GM21825 (cell line): ENCODE data around the gene PRSS33.

Experiments
- ATAC-seq: cut with Tn5 transposase; IDR thresholded peaks from one replicate; pipeline ENCODE4 v1.9.1; 2021; ENCODE audit warnings: mild to moderate bottlenecking, moderate library complexity; ENCODE audit not compliant: unreplicated experiment

PRSS33 gene

GRCh38 chr16:2821487-2822157, 34.3 kb upstream of the PRSS33 start:
- ATAC-seq = no peak

- ATAC-seq = no peak
These were observed 33.6 kb upstream of the PRSS33 start for GRCh38 chr16:2820836-2821486.

- no peak for ATAC-seq
These were observed 32.8 kb upstream of the PRSS33 start for GRCh38 chr16:2819939-2820835.

- ATAC-seq = no peak
These were observed 32.0 kb upstream of the PRSS33 start for GRCh38 chr16:2819179-2819938.

- ATAC-seq = no peak
These were observed 31.0 kb upstream of the PRSS33 start for GRCh38 chr16:2818272-2818876.

- no peak for ATAC-seq
These were observed 30.2 kb upstream of the PRSS33 start for GRCh38 chr16:2817340-2818271.

GRCh38 chr16:2816751-2817339, 29.5 kb upstream of the PRSS33 start, which contains the start of gene PRSS21:
TSS of gene PRSS21 (plus strand) at chr16:2817237. CDS start at chr16:2817269, 32 bp downstream.
- no peak for ATAC-seq

- ATAC-seq = no peak
These were observed 28.0 kb upstream of the PRSS33 start for GRCh38 chr16:2815299-2815771.

- ATAC-seq = no peak
These were observed 27.4 kb upstream of the PRSS33 start for GRCh38 chr16:2814551-2815298.

GRCh38 chr16:2813771-2814221, 26.4 kb upstream of the PRSS33 start:
- no peak for ATAC-seq

- no peak for ATAC-seq
These were observed 24.5 kb upstream of the PRSS33 start for GRCh38 chr16:2811703-2812471.

GRCh38 chr16:2810651-2811050, 23.3 kb upstream of the PRSS33 start:
- no peak for ATAC-seq

- no peak for ATAC-seq
These were observed 21.9 kb upstream of the PRSS33 start for GRCh38 chr16:2809149-2809760.

- ATAC-seq = no peak
These were observed 20.8 kb upstream of the PRSS33 start for GRCh38 chr16:2808181-2808580.

GRCh38 chr16:2806286-2806685, 18.9 kb upstream of the PRSS33 start:
- ATAC-seq = no peak

GRCh38 chr16:2804728-2805127, 17.4 kb upstream of the PRSS33 start:
- no peak for ATAC-seq
